Measurements from ENCODE around the gene SERPINB1. TPM values are rescaled to one million over a fixed set of nuclear protein-coding genes. Genes with fewer than 3 reads are reported as not detected.

The SERPINB1 gene
- total RNA-seq, result 23.2 and 29.7 TPM in 2 replicates

DNA sequence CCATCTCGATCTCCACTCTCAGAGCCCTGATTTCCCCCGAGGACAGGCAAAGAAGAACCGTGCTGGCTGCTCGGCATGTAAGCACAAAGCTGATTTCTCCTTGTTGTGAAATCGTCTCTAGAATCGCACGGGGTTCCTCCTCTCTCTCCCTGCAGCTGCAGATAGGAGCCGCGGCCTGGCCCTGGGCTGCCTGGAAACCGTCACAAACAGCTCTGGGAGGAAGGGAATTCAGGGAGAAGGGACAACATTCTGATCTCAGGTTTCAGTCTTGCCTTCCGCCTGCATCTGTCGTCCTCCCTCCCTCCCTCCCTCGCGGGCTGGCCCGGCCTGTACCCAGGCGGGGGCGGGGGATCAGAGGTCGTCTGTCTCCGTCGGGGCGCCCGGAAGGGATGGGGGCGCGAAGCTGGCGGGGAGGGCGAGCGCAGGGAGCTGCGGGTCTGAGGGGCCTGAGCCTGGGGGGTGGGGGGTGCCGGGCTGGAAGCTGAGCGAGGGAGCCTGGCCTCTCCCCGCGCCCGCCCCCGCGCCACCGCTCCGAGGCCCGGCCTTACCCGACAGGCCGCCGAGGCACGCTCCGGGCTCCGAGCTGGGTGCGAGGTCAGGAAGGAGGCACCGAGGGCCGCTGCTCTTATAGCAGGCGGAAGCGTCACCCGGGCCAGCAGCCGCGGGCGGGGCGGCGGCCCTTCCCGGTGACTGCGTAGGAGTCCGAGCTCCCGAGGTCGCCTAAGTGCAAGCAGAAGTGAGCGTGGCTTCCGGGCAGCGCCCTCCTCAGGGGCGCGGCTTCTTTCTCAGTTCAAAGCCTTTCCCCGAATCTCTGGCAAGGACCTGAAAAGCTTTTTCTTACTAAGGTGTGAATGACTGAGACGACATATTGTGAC, at the start of gene SERPINB1:
TSS of gene SERPINB1 (minus strand) at position 600 of the 875 bp plus-strand sequence. CDS start 1,277 bp downstream, outside the sequence.

Small RNAs within 50 kb of the gene (small RNA-seq; reads per million reads assigned to genes)
- 1.0 reads per million, percentile 60 among the genes with 10 or more reads in this experiment for gene MIR4645

Other genes starting within 250 kb of the SERPINB1 start
- gene MYLK4, start 90.9 kb downstream of the SERPINB1 start, total RNA-seq, result 0.65 and 1.1 TPM in 2 replicates
- 46.0 and 55.9 TPM in 2 replicates for gene WRNIP1, start 76.5 kb downstream of the SERPINB1 start, total RNA-seq
- gene SERPINB9, start 61.4 kb upstream of the SERPINB1 start, total RNA-seq, result 130 and 141 TPM in 2 replicates
- gene SERPINB6, start 129.7 kb upstream of the SERPINB1 start, total RNA-seq, result 134 and 139 TPM in 2 replicates
- gene NQO2, start 158.0 kb upstream of the SERPINB1 start, total RNA-seq, result 16.1 and 18.6 TPM in 2 replicates
- gene RIPK1, start 226.6 kb upstream of the SERPINB1 start, total RNA-seq, result 18.6 and 22.6 TPM in 2 replicates

All from vein endothelial cell (primary cell).